Endothelial cell of umbilical vein (primary cell): ENCODE measurements around the gene NDUFB10. TPM values are rescaled to one million over a fixed set of nuclear protein-coding genes. Genes with fewer than 3 reads are reported as not detected.

Source experiments
- BruUV-seq: library from RNA; stranded (reverse); fragments of 400-500 nt; replicated peaks from 2 replicates; lab custom pipeline; 2021; lab: Mats Ljungman, UMichigan
- CTCF ChIA-PET: fragments of 300-600, 350-600 bp; sonication (Branson Sonifier 250); formaldehyde crosslinking; loops from one replicate; lab custom pipeline; 2021; ENCODE audit warnings: antibody characterized with exemption, inconsistent platforms; lab: Charles Lee
- POLR2A ChIA-PET: fragments of 300-600, 350-600 bp; sonication (Branson Sonifier 250); formaldehyde crosslinking; loops from one replicate; lab custom pipeline; 2021; ENCODE audit warnings: antibody characterized with exemption, inconsistent platforms; lab: Charles Lee
- DNase-seq: peaks from one replicate; pipeline ENCODE4 v3.0.0-alpha.2; 2011; ENCODE audit warnings: low read depth, low spot score
- FAIRE-seq: peaks from 2 replicates; lab custom pipeline; 2011; peaks lifted over from hg19 to GRCh38; lab: Jason Lieb, UNC
- H2AFZ ChIP-seq: 2 replicates; pipeline ENCODE4 v1.6.0; 2012; ENCODE audit warnings: low read depth, low read length, control low read depth, inconsistent platforms
- H3K27ac ChIP-seq: 2 replicates; pipeline ENCODE4 v1.5.1; 2011; ENCODE audit warnings: low read depth, mild to moderate bottlenecking, control low read depth, low read length, moderate library complexity; ENCODE audit not compliant: insufficient read depth
- H3K27me3 ChIP-seq, 2 experiments: 2 replicates each; pipeline versions ENCODE4 v1.6.0 to v1.6.1; 2011; ENCODE audit warnings: low read length in 2 of 2, mixed read lengths in 1 of 2; ENCODE audit not compliant: control insufficient read depth in 2 of 2, insufficient read depth in 2 of 2
- H3K36me3 ChIP-seq, 2 experiments: 2 replicates in 1 of 2; 3 replicates in 1 of 2; pipeline ENCODE4 v1.5.1; 2011; ENCODE audit warnings: low read length in 2 of 2, mild to moderate bottlenecking in 1 of 2, moderate library complexity in 1 of 2; ENCODE audit not compliant: control insufficient read depth in 2 of 2, insufficient read depth in 2 of 2; ENCODE audit errors: extremely low read depth in 1 of 2
- H3K4me1 ChIP-seq: 3 replicates; pipeline ENCODE4 v1.5.1; 2011; ENCODE audit warnings: mild to moderate bottlenecking, low read length; ENCODE audit not compliant: control insufficient read depth, insufficient read depth; ENCODE audit errors: extremely low read depth
- H3K4me2 ChIP-seq: 2 replicates; pipeline ENCODE4 v1.6.1; 2011; ENCODE audit warnings: low read length, control low read depth, mixed read lengths; ENCODE audit not compliant: insufficient read depth
- H3K4me3 ChIP-seq, 3 experiments: fragments of 200-600 bp in 1 of 3; sonication (generic), shearing (Covaris generic) in 1 of 3; replicated peaks in 1 of 3; 2 replicates each; pipeline ENCODE4 v1.5.1; 2011 to 2016; ENCODE audit warnings: control low read depth in 3 of 3, low read length in 3 of 3, mild to moderate bottlenecking in 2 of 3, inconsistent platforms in 1 of 3, low read depth in 1 of 3, moderate library complexity in 1 of 3; ENCODE audit not compliant: insufficient read depth in 1 of 3
- H3K79me2 ChIP-seq: 2 replicates; pipeline ENCODE4 v1.6.0; 2012; ENCODE audit warnings: low read length, inconsistent platforms; ENCODE audit not compliant: control insufficient read depth, insufficient read depth
- H3K9ac ChIP-seq: replicated peaks from 2 replicates; pipeline ENCODE3; 2011; ENCODE audit warnings: low read length, control low read depth; ENCODE audit not compliant: insufficient read depth; ENCODE audit errors: extremely low read depth
- H3K9me1 ChIP-seq: replicated peaks from 3 replicates; pipeline ENCODE4 v1.6.0; 2011; ENCODE audit warnings: mild to moderate bottlenecking, low read length; ENCODE audit not compliant: control insufficient read depth, insufficient read depth; ENCODE audit errors: extremely low read depth
- H3K9me3 ChIP-seq: replicated peaks from 2 replicates; pipeline ENCODE4 v1.5.1; 2012; ENCODE audit warnings: low read length, inconsistent platforms; ENCODE audit not compliant: control insufficient read depth, insufficient read depth
- H4K20me1 ChIP-seq: replicated peaks from 2 replicates; pipeline ENCODE3; 2011; ENCODE audit warnings: mild to moderate bottlenecking, low read length; ENCODE audit not compliant: control insufficient read depth, insufficient read depth; ENCODE audit errors: extremely low read depth
- CTCF ChIP-seq, 2 donors: IDR thresholded peaks; 1 replicate in 1 of 2; 2 replicates in 1 of 2; pipeline ENCODE4 v1.5.1; 2011; ENCODE audit warnings: low read length in 2 of 2, mild to moderate bottlenecking in 2 of 2, moderate library complexity in 2 of 2, control low read depth in 1 of 2, inconsistent platforms in 1 of 2, low read depth in 1 of 2; ENCODE audit not compliant: insufficient read depth in 1 of 2; ENCODE audit errors: extremely low read depth in 1 of 2
- MYC ChIP-seq: IDR thresholded peaks from one replicate; pipeline ENCODE4 v1.6.1; 2011; ENCODE audit warnings: mild to moderate bottlenecking, low read depth, low read length
- dilution Hi-C: fragments of 300-500 bp; cut with MboI; formaldehyde crosslinking; loops from one replicate; pipeline ENCODE4 v1.15.0; 2019; ENCODE audit warnings: low sequenced_read_pairs; ENCODE audit not compliant: extremely low pct_ligation_motif_present
- intact Hi-C: fragments of 100-400 bp; cut with micrococcal nuclease; formaldehyde crosslinking; loops from one replicate; pipeline ENCODE4 v1.10.0; 2022
- polyA plus RNA-seq, 4 experiments: library from polyadenylated mRNA; depleted of rRNA in 3 of 4; stranded (reverse) in 3 of 4; unstranded in 1 of 4; fragments of >200 nt; gene quantifications; 2 replicates each; pipeline versions ENCODE4 v1.2.1 to v1.2.3, GENCODE V29; 2011 to 2012; ENCODE audit warnings: missing spikeins in 1 of 4
- total RNA-seq: library from RNA; stranded (reverse); gene quantifications from 2 replicates; pipeline ENCODE4 v1.2.3, GENCODE V29; 2021

Gene NDUFB10
- total and polyA plus RNA-seq, 2 donors (not counting 3 experiments of a cell fraction or from before 2014, with no cell fraction given), result 124 to 167 TPM

GRCh38 chr16:1941162-1942046, 17.9 kb upstream of the NDUFB10 start:
- peak in 1 of 2 donors; percentile 8 for TF ChIP-seq CTCF (IDR thresholded peaks at IDR 0.05; ENCODE audit: extremely low read depth in 1 of 2, insufficient read depth in 1 of 2, low read depth in 1 of 2, low read length in 2 of 2)
- TF ChIP-seq MYC, result no peak
- no peak overlapping the region for H3K4me2 ChIP-seq
- no peaks in the 10 kb centered on the region for H4K20me1 ChIP-seq
- no peak for DNase-seq
- intact Hi-C loops (loop anchor here (2.0 kb wide), 1 partner anchor 13 kb away; no protein-coding TSS in a partner anchor), dilution Hi-C loops (no loop called here)
- peak overlapping the region in 1 of 3 experiments; percentile 1 for H3K4me3 ChIP-seq
- no peaks in the 10 kb centered on the region for H3K79me2 ChIP-seq
- no peaks in the 10 kb centered on the region for H3K9me3 ChIP-seq
- POLR2A ChIA-PET, result no interaction called here
- H3K27me3 ChIP-seq, result no peaks in the 10 kb centered on the region
- H3K9me1 ChIP-seq, result no peaks in the 10 kb centered on the region
- H3K4me1 ChIP-seq, result peaks cover 12% of the 10 kb centered on the region
- no peak for FAIRE-seq
- H3K27ac ChIP-seq, result no peak overlapping the region
- no peak overlapping the region for H3K9ac ChIP-seq
- peaks cover 0 to 15% of the 10 kb centered on the region in 2 experiments for H3K36me3 ChIP-seq
- no TSS peak for BruUV-seq
- H2AFZ ChIP-seq, result no peak overlapping the region
- CTCF ChIA-PET, result interaction anchor here (1.0 kb wide), 1 partner anchor 199 kb away, joined by 3 read pairs; no protein-coding TSS in a partner anchor
